OCI-M2 (cell line): ENCODE data around the gene ATXN2L.
A peak's percentile ranks its signal among the peaks of the same experiment; 100 is the strongest.
"Not testable (repeated sequence)": the region's sequence is repeated elsewhere in the genome, so short reads cannot be mapped to it uniquely, and the experiment has no call there.

Experiments
- DNase-seq: peaks from one replicate; lab custom pipeline; 2025; ENCODE audit not compliant: unreplicated experiment; lab: John Stamatoyannopoulos, UW

ATXN2L gene

GRCh38 chr16:28822520-28823290 is at the start of gene ATXN2L:
ATXN2L (plus strand) TSS chr16:28822999; CDS start chr16:28823260, 261 bp downstream.
- DNase-seq = peak; percentile 38

- DNase-seq = not testable (repeated sequence)
Observed at GRCh38 chr16:28781697-28782096, 41.1 kb upstream of the ATXN2L start.

DNA sequence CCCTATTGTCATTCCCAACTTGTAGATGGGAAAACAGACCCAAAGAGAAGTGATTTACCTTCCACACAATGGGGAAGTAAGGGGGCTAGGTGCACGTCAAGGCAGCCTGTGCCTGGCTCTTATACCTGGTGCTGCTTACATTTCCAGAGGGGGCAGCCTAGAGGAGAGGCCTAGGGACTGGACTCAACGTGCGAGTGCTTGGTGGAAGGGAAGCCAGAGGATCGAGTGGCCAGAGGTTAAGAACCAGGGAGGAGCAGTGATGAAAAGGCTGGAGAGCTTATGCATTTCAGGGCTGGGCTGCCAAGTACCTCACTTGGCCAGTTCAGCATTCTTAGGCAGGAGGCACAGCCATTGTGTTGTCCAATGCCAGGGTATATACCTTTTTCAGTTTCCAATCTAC is 40.4 kb upstream of the ATXN2L start:
- not testable (repeated sequence) for DNase-seq

- not testable (repeated sequence) for DNase-seq
Observed at GRCh38 chr16:28802235-28803019, 20.4 kb upstream of the ATXN2L start.

GRCh38 chr16:28807445-28808120 is 15.2 kb upstream of the ATXN2L start:
- DNase-seq = not testable (repeated sequence)

- DNase-seq = no peak
Observed at GRCh38 chr16:28820016-28820415, 2.8 kb upstream of the ATXN2L start.

DNA sequence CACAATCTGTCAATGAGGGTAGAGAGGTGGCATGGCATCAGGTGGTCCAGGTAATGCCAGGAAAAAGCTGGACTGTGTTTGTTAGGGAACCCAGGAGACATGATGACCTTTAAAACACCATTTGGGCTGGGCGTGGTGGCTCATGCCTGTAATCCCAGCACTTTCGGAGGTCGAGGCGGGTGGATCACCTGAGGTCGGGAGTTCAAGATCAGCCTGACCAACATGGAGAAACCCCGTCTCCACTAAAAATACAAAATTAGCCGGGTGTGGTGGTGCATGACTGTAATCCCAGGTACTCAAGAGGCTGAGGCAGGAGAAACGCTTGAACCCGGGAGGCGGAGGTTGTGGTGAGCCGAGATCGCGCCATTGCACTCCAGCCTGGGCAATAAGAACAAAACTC is 2.3 kb upstream of the ATXN2L start:
- DNase-seq = not testable (repeated sequence)

DNA sequence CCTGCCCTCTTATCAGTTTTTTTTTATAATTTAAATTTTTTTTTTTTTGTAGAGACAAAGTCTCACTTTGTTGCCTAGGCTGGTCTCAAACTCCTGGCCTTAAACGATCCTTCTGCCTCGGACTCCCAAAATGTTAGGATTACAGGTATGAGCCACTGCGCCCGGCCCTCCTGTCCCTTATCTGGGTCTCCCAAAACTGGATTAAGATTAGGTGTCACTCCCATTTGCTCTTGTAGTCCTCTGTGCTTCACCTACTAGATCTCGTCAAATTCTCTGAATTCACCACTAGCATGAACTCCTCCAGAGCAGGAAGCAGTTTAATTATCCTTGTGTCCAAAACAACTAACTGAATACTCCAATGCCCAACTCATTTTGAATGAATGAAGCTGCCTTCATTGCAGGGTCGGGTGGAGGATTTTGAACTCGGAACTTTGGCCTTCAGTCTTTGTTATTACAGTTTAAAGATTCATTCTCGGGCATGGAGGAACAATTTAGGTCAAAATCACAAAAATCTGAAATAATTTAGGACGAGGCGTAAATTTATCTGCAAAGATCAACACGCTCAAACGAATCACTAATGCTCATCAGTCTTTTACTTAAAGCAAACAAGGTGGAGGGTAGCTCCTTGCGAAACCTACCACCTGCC is 802 bp upstream of the ATXN2L start:
- no peak for DNase-seq

GRCh38 chr16:28823291-28823872 is 583 bp downstream of the ATXN2L start:
- DNase-seq = no peak

GRCh38 chr16:28823873-28824716 is 1.3 kb downstream of the ATXN2L start:
- peak; percentile 94 for DNase-seq

DNA sequence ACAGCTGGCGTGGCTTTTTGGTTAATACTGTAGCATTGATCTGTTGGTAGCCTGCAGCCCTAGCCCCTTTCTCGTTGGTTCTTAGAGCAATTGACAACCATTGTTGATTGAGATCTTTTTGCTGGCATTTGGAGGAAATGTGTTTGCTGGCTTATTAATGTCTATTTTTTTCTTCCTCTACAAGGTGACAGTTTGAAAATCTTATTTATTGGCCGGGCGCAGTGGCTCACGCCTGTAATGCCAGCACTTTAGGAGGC is 1.8 kb downstream of the ATXN2L start:
- DNase-seq = no peak

DNA sequence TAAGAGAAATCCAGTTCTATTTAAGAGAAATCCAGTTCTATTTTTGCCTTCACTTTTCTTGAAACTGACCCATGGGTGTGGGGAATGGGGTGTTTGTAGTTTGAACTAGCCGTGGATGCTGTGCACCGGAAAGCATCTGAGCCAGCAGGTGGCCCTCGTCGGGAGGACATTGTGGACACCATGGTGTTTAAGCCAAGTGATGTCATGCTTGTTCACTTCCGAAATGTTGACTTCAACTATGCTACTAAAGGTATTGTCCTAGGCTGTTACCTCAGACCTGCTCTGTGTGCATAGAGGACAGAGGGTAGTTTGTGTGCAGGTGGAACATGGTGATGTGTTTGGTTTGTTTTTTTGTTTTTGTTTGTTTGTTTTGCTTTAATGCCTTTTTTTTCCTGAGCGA is 3.3 kb downstream of the ATXN2L start:
- no peak for DNase-seq

GRCh38 chr16:28829747-28830146 is 6.9 kb downstream of the ATXN2L start:
- DNase-seq = no peak

GRCh38 chr16:28830531-28830930 is 7.7 kb downstream of the ATXN2L start:
- no peak for DNase-seq

DNA sequence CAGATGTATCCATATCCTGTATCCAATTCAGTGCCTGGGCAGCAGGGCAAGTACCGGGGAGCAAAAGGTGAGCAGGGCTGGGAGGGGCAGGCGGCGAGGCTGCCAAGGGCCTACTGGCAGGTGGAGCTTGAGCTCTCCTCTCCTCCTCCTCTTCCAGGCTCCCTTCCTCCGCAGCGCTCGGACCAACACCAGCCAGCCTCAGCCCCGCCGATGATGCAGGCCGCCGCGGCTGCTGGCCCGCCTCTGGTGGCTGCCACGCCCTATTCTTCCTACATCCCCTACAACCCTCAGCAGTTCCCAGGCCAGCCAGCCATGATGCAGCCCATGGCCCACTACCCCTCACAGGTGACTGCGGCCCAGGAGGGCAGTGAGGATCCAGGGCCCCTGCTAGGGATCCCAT is 11.6 kb downstream of the ATXN2L start:
- DNase-seq = no peak

GRCh38 chr16:28834873-28835863 is 12.4 kb downstream of the ATXN2L start:
- DNase-seq = no peak

DNA sequence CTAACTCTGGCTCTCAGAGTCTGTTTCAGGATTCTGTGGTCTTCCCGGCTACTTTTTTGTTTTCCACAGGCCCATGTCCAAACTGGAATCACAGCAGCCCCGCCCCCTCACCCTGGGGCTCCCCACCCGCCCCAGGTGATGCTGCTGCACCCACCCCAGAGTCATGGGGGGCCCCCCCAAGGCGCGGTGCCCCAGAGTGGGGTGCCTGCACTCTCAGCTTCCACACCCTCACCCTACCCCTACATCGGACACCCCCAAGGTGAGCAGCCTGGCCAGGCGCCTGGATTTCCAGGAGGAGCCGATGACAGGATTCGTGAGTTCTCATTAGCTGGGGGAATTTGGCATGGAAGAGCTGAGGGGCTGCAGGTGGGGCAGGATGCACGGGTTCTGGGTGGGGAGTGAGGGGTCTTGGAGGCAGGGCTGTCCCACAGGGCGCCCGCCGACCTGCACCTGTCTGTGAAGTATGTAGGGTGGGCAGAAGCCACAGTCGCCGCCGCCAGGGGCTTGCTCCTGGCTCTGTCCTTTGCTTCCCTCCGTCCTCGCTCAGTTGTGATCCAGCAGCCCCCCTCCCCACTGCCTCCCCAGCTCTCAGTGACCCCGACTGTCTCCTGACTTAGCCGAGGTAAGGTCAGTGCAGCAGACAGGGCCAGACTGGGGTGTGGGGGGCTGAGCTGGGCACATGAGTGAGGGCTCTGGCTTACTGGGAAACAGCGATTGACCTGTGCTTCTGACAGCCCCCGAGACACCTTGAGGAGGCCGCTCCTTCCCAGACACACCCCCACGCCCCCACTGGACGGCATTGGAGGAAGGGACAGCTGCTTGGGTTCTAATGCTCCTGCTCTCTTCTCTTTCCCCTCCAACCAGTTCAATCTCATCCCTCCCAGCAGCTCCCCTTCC is 13.3 kb downstream of the ATXN2L start:
- no peak for DNase-seq

GRCh38 chr16:28836761-28837064 is 13.9 kb downstream of the ATXN2L start:
- no peak for DNase-seq
